Cardiac septum (tissue), 1 donor: ENCODE results near the gene MARCHF4. TPM values are rescaled to one million over a fixed set of nuclear protein-coding genes. Genes with fewer than 3 reads are reported as not detected.

Experiments used
- DNase-seq: peaks from one replicate; pipeline ENCODE4 v3.0.0-alpha.2; 2020; ENCODE audit warnings: low spot score
- intact Hi-C: fragments of 100-400 bp; cut with DNase I; formaldehyde crosslinking; loops from one replicate; pipeline ENCODE4 v1.14.0; 2022
- total RNA-seq: library from RNA; stranded (reverse); fragmentation: NEBNext Ultra II Directional; extraction: Animal tissue kit (Norgen Biotek cat#: 25700); gene quantifications from one replicate; pipeline ENCODE4 v1.2.1, GENCODE V29; 2021
- donor health status: DM: no; HTN: no; CAD: no.

The MARCHF4 gene
- total RNA-seq, 1 donor from 2014 or later: not detected

DNA sequence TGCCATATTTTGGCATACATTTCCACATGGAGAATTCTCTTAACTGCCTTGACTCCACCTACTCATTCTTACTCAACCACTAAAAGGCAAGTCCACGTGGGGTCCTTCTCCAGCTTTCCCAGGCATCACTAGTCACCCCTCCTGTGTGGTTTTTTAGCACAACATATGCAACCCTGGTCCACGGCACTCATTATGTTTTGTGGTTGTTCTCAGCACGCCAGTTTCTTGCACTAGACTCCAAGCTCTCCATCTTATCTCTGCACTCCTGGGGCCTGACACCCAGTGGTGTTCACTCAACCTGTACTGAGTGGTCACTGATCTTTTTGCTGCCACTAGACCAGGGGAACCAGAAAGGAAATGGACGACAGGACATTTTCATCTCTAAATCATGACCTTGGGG, 18.0 kb downstream of the MARCHF4 start:
- intact Hi-C loops: no loop called here

DNA sequence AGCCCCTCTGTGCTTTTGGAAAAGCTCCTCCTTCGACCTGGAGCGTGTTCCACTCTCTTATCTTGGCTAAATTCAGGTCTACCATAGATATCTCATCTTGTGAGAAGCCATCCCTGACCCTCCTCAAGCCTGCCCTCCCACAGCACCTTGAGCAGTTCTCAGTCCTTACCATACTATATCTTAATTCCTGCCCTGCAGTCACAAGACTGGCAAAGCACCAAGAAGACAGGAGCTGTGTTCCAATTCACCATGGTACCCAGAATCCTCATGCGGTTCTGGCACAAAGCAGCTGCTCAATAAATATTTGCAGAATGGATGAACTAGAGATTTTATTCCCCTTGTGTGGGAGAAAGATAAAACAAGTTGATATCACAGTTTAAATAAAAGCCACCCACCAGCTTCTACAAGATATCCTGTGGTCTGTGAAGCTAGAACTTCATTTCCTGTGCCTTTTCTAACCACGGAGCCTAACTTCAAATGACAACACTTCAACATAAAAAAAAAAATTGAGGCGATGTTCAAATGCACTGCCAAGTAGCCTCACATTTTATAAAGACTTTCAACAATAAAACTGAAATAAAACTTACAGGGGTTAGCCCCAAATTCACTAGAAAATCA, 19.5 kb downstream of the MARCHF4 start:
- no peak for DNase-seq
- intact Hi-C loops: no loop called here

More for the DNA sequence above, 18.0 kb downstream of the MARCHF4 start:
- DNase-seq: no peak

DNA sequence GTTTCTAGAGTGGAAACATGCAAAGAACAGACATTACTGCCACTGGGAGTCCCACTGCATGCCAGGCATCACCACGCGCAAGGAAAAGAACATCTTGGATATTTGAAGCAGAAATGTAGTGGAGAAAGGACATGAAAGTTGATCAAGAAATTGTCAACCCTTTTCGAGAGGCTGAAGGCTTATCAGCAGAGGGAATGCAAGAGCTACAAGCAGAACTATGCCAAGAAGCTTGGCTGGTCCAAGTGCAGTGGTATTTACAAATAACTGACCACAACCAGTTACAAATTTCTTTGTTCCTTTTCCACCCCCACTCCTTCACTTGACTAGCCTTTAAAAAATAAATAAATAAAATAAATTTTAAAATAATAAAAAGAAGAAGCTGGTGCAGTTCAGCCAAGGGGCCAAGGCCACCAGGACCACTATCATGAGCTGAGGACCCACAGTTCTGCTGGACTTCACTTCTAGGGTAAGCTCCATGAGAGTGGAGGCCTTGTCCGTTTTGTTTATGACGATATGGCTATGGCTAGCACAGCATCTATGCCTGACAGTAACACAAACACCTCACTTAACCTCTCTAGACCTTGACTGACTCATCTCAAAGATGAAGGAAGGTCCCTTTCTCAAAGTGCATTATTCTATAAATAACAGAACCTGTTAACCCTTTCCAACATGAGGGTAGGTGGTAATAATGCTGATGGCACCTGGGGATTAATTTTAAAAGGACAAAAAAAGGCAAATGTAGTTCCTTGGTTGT, 20.9 kb downstream of the MARCHF4 start:
- no peak for DNase-seq
- intact Hi-C loops: no loop called here

- intact Hi-C loops: no loop called here
These were observed 22.0 kb downstream of the MARCHF4 start for GRCh38 chr2:216350214-216350791.

DNA sequence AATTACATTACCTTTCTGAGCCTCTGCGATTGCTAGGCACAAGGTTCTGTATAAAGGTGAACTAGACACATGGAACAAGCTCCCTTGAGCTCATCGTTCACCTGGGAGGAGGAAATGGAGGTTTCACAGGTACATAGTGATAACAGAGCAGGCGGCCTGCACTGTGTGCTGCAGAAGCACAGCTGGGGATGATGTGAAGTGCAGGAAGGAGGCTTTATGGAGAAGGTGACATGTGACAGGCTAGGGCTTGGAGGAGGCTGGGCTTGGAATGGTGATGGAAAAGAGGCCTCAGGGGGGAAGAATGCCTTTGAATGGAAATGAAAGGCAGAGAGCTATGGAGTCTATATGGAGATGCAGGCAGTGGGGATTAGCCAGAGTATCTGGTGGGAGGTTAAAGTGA, 22.9 kb downstream of the MARCHF4 start:
- DNase-seq: no peak
- intact Hi-C loops: no loop called here

More at GRCh38 chr2:216350214-216350791, 22.0 kb downstream of the MARCHF4 start:
- no peak for DNase-seq

DNA sequence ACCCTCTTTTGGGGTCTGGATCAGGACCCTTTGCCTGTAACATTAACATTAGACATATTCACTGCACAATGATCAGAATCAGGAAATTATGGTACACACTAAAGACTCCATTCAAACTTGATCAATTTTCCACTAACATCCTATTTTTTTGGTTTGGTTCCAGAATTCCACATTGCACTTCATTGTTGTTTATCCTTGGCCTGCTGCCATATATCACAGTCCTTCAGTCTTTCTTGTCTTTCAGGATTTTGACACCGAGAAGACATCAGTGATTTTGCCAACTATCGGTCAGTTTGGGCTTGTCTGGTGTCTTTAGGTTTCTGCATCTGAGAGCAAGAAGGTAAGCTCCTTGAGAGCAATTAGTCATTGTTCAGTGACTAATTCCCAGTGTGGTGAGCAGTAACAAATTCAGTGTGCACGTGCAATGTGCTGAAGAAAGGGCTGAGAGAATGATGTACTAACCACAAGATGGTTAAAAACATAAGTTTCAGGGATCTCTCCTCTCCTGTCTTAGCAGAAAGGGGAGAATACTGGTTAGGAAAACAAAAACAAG, 23.5 kb downstream of the MARCHF4 start:
- intact Hi-C loops: no loop called here
- DNase-seq: no peak

GRCh38 chr2:216346781-216347180, 25.5 kb downstream of the MARCHF4 start:
- intact Hi-C loops: no loop called here
- DNase-seq: no peak

- intact Hi-C loops: no loop called here
- no peak for DNase-seq
These were observed 26.4 kb downstream of the MARCHF4 start for GRCh38 chr2:216345846-216346245.

DNA sequence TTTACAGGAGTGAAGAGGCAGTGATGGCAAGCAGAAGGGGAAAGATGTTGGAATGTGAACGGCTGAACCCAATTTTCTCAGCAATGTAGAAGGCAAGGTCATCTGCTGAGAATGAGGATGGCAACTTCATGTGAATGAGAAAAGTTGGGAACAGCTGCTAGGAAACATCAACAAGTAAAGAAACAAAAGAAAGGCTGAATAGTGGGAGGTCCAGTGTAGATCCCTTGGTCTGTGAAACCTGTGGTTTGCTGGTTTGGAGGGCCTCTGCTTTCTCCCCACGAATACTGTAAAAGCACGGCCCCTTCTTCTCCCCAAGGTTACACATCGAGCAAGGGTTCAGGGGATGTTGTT, 27.4 kb downstream of the MARCHF4 start:
- DNase-seq: no peak
- intact Hi-C loops: no loop called here

- intact Hi-C loops: no loop called here
- no peak for DNase-seq
These were observed 27.9 kb downstream of the MARCHF4 start for GRCh38 chr2:216344206-216344949.

- intact Hi-C loops: no loop called here
- DNase-seq: no peak
These were observed 28.9 kb downstream of the MARCHF4 start for GRCh38 chr2:216343221-216343980.

DNA sequence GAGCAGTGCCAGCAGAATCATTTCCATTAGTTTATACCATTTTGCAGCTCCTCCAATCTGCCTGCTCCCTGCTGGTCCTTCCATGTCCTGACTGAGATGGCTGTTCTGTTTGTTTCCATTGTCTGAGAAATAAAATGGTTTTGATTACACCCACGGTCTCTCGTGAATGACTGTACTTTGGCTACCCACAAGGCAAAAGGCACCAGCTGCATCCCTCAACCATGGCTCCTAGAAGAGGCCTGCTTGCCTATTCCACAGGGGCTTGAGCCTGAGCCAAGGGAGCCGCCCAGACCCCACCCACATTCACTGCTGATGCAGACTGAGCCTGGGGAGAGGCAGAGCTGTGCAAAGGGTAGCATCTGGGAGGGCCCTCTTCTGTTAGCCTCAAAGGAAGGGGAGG, 31.2 kb downstream of the MARCHF4 start:
- intact Hi-C loops: no loop called here
- DNase-seq: no peak

- DNase-seq: no peak
- intact Hi-C loops: no loop called here
These were observed 32.0 kb downstream of the MARCHF4 start for GRCh38 chr2:216340280-216340631.

DNA sequence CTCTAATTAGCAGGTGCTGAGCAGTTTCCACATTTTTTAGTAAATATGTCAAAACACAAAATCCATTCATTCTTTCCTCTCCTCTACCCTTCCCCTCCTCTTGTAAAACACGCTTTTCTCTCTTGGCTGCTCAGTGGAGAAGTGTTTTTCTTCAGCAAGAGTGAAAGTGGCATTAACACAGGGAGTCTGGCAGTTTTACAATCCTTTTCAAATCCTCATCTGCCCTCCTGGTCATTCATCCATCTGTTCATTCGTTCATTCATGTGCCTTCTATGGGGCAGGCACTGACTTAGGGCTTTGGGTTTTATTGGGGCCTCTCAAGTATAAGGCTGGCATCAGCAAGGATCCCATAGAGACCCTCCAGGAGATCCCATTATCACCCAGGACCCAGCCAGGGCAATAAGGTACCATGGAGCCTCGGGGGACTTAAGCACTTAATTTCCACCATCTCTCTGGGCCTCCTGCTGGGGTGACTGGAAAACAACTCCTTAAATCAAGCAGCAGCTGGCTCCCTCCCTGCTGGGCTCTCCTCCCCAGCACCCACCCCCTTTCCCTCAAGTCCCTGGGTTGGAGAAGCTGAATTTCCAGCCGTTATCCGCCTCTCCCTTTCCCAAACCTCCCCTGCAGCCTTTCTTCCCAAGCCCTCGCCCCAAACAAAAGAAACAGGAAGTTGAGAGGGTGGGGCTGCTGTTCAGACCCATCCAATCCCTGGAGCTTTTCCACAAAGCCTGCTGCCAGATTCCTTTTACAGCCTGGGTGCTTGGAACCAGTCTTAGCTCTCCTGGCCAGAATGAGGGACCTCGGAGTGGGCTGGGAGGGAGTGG, 32.6 kb downstream of the MARCHF4 start:
- intact Hi-C loops: no loop called here
- DNase-seq: no peak

DNA sequence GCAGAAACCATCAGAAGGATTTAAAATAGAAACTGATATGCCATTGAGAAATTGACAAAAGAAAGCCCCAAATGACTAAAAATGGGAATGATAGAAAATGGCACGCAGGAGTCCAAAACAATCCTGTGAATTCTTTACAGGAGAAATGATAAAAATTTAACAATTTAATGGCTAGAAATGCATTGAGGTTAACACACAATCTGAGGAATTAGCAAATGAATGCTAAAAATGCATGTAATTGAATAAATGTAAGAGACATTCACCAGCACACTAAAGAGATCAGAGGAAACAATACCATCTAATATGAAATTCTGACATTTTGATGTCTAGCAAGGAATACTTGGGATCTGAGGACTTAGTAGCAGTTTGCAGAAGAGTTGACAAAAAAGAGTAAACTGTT, 37.0 kb downstream of the MARCHF4 start:
- no peak for DNase-seq
- intact Hi-C loops: no loop called here

- intact Hi-C loops: no loop called here
These were observed 43.9 kb downstream of the MARCHF4 start for GRCh38 chr2:216328347-216328746.

GRCh38 chr2:216327447-216327935, 44.8 kb downstream of the MARCHF4 start:
- DNase-seq: no peak
- intact Hi-C loops: no loop called here

More at GRCh38 chr2:216328347-216328746, 43.9 kb downstream of the MARCHF4 start:
- no peak for DNase-seq
